ENCODE results near the gene MOB3A. TPM values are rescaled to one million over a fixed set of nuclear protein-coding genes. Genes with fewer than 3 reads are reported as not detected.

MOB3A gene
- total and polyA plus RNA-seq, 9 of the 15 experiments (the other 6 are each of a cell fraction or from before 2014, with no cell fraction given), result 1.1 to 24.1 (median 6.0) TPM

DNA sequence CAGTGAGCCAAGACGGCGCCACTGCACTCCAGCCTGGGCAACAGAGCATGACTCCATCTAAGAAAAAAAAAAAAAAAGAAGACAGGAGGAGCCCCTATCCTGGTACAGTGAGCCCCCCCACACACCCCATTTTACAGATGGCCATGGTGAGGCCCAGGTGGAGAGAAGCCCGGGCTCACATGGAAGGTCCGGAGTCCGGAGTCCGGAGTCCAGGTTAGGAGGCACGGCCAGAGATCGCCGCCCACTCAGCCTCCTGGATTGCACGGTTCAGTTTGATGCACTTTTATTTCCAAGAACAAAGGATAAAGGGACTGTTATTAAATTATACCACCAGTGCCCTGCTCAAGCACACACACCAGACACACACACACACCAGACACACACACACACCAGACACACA, 69.4 kb downstream of the MOB3A start:
- H4K20me1 ChIP-seq (replicated peaks; ENCODE audit: control insufficient read depth, insufficient read depth, low read length), result no peaks in the 10 kb centered on the region
- H3K9me3 ChIP-seq (replicated peaks; ENCODE audit: control insufficient read depth, insufficient read depth, low read depth, low read length), result no peaks in the 10 kb centered on the region
- WGBS (ENCODE audit: insufficient coverage, low coverage, missing lambda C conversion rate), result 76% methylated on average over 8 of the region's 10 CpGs
- H3K4me1 ChIP-seq (replicated peaks in 1 of 2; ENCODE audit: control insufficient read depth in 2 of 2, insufficient read depth in 2 of 2, low read length in 2 of 2), result no peaks in the 10 kb centered on the region; a peak in 1 of 5 replicates
- POLR2A ChIA-PET, result no interaction called here
- H3K4me2 ChIP-seq (ENCODE audit: insufficient read depth, low read length), result no peak overlapping the region
- no peaks in the 10 kb centered on the region for H3K9me1 ChIP-seq (ENCODE audit: control insufficient read depth, insufficient read depth, low read length)
- DNase-seq (ENCODE audit: extremely low read depth in 1 of 4, low spot score in 3 of 4) (no peak), ATAC-seq (no peak), FAIRE-seq (no peak)
- BruUV-seq (replicated peaks), result no TSS peak
- no peak overlapping the region for H3K9ac ChIP-seq (ENCODE audit: insufficient read depth in 1 of 2, low read depth in 2 of 2, low read length in 2 of 2)
- no peak overlapping the region for H2AFZ ChIP-seq (ENCODE audit: low read depth, low read length)
- intact Hi-C loops (cut with micrococcal nuclease), result no loop called here
- no peak for TF ChIP-seq ZNF175 (CRISPR knock-in tag; IDR thresholded peaks at IDR 0.05; ENCODE audit: low read depth)
- TF ChIP-seq ZNF384 (IDR thresholded peaks at IDR 0.05; ENCODE audit: low read depth, low read length), result no peak
- TF ChIP-seq, protein P1, sequence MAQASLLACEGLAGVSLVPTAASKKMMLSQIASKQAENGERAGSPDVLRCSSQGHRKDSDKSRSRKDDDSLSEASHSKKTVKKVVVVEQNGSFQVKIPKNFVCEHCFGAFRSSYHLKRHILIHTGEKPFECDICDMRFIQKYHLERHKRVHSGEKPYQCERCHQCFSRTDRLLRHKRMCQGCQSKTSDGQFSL (CRISPR knock-in tag; IDR thresholded peaks at IDR 0.05), result peak; percentile 87
- TF ChIP-seq, protein P1 (tag; IDR thresholded peaks at IDR 0.05), result peak in 1 of 2 experiments; percentile 80; a peak in 2 of 4 replicates
- peak; percentile 58 for TF ChIP-seq RBM25 (IDR thresholded peaks at IDR 0.05; ENCODE audit: low read depth, low read length, severe bottlenecking)
- 0 out of 2 replicates have a peak, but pooled peaks have one; percentile 43 for TF ChIP-seq BCOR (IDR thresholded peaks at IDR 0.05)
- TF ChIP-seq ADNP (tag; IDR thresholded peaks at IDR 0.05), result peak; percentile 55; the same call in 1 of the 2 replicates
- H3K4me3 ChIP-seq, result no peak overlapping the region
- CTCF ChIA-PET (ENCODE audit: low intra/inter-chr PET ratio), result no interaction called here
- no peaks in the 10 kb centered on the region for H3K27me3 ChIP-seq (ENCODE audit: control insufficient read depth in 2 of 2, insufficient read depth in 2 of 2, low read length in 2 of 2)
- H3K36me3 ChIP-seq (ENCODE audit: control insufficient read depth, insufficient read depth, low read length), result no peaks in the 10 kb centered on the region
- no peak overlapping the region for H3K27ac ChIP-seq (ENCODE audit: extremely low read depth, low read depth, low read length)
- no peaks in the 10 kb centered on the region for H3K79me2 ChIP-seq (ENCODE audit: control insufficient read depth, insufficient read depth, low read length)
- in situ Hi-C loops (cut with MboI), result no loop called here

Data from K562 (cell line).